ENCODE measurements around the gene PACS2. TPM values are rescaled to one million over a fixed set of nuclear protein-coding genes. Genes with fewer than 3 reads are reported as not detected.

PACS2 gene
- total RNA-seq, 1 experiment from 2014 or later = 55.2 TPM

DNA sequence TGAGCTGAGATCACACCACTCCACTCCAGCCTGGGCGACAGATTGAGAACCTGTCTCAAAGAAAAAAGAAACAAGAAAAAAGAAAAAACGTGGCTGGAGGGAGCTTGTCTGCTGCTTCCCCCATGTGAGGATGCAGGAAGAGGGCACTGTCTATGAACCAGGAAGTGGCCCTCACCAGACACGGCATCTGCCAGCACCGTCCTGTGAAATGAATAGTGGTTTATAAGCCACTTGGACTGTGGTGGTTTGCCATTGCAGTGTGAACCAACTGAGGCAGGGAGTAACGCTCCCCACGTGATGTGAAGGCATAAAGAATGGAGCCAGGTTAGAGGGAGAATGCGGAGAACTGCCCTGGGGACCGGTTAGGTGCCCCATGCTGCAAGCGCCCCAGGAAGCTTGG, 9.2 kb upstream of the PACS2 start:
- TF ChIP-seq POLR2AphosphoS5 (IDR thresholded peaks at IDR 0.05; ENCODE audit: low read depth, low read length) (no peak), SIN3A (IDR thresholded peaks at IDR 0.05; ENCODE audit: borderline replicate concordance, insufficient read depth, low read depth, low read length) (no peak), TCF7L2 (IDR thresholded peaks at IDR 0.05; ENCODE audit: low read depth, low read length) (no peak)
- TF ChIP-seq, protein P1, sequence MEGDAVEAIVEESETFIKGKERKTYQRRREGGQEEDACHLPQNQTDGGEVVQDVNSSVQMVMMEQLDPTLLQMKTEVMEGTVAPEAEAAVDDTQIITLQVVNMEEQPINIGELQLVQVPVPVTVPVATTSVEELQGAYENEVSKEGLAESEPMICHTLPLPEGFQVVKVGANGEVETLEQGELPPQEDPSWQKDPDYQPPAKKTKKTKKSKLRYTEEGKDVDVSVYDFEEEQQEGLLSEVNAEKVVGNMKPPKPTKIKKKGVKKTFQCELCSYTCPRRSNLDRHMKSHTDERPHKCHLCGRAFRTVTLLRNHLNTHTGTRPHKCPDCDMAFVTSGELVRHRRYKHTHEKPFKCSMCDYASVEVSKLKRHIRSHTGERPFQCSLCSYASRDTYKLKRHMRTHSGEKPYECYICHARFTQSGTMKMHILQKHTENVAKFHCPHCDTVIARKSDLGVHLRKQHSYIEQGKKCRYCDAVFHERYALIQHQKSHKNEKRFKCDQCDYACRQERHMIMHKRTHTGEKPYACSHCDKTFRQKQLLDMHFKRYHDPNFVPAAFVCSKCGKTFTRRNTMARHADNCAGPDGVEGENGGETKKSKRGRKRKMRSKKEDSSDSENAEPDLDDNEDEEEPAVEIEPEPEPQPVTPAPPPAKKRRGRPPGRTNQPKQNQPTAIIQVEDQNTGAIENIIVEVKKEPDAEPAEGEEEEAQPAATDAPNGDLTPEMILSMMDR (IDR thresholded peaks at IDR 0.05) = no peak
- TF ChIP-seq, protein P2, sequence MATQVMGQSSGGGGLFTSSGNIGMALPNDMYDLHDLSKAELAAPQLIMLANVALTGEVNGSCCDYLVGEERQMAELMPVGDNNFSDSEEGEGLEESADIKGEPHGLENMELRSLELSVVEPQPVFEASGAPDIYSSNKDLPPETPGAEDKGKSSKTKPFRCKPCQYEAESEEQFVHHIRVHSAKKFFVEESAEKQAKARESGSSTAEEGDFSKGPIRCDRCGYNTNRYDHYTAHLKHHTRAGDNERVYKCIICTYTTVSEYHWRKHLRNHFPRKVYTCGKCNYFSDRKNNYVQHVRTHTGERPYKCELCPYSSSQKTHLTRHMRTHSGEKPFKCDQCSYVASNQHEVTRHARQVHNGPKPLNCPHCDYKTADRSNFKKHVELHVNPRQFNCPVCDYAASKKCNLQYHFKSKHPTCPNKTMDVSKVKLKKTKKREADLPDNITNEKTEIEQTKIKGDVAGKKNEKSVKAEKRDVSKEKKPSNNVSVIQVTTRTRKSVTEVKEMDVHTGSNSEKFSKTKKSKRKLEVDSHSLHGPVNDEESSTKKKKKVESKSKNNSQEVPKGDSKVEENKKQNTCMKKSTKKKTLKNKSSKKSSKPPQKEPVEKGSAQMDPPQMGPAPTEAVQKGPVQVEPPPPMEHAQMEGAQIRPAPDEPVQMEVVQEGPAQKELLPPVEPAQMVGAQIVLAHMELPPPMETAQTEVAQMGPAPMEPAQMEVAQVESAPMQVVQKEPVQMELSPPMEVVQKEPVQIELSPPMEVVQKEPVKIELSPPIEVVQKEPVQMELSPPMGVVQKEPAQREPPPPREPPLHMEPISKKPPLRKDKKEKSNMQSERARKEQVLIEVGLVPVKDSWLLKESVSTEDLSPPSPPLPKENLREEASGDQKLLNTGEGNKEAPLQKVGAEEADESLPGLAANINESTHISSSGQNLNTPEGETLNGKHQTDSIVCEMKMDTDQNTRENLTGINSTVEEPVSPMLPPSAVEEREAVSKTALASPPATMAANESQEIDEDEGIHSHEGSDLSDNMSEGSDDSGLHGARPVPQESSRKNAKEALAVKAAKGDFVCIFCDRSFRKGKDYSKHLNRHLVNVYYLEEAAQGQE (IDR thresholded peaks at IDR 0.05; ENCODE audit: insufficient read depth in 1 of 2, low read depth in 2 of 2, low read length in 1 of 2) = no peak
- intact Hi-C loops (cut with micrococcal nuclease; ENCODE audit: unreplicated experiment) = no loop called here
- Histone ChIP-seq H3K4me1 (ENCODE audit: control insufficient read depth, insufficient read depth, low read length) (no peaks in the 10 kb centered on the region), H3K27ac (ENCODE audit: low read length) (no peak overlapping the region), H3K9me3 (ENCODE audit: control insufficient read depth, insufficient read depth, low read depth, low read length) (no peaks in the 10 kb centered on the region), H3K4me3 (ENCODE audit: low read depth in 2 of 2, low read length in 2 of 2) (no peak overlapping the region), H3K27me3 (ENCODE audit: control insufficient read depth, insufficient read depth, low read length) (no peaks in the 10 kb centered on the region), H3K36me3 (ENCODE audit: control insufficient read depth, insufficient read depth, low read length) (no peaks in the 10 kb centered on the region; the same call in 1 of the 2 replicates)
- DNase-seq (ENCODE audit: low read depth, low spot score) (no peak), ATAC-seq (no peak)
- BruUV-seq (replicated peaks) = no TSS peak
- ChIA-PET POLR2A (no interaction called here), CTCF (no interaction called here)
- in situ Hi-C loops (cut with HindIII; ENCODE audit: low pct_unique_long_range_greater_than_20kb, low sequenced_read_pairs) = no loop called here

DNA sequence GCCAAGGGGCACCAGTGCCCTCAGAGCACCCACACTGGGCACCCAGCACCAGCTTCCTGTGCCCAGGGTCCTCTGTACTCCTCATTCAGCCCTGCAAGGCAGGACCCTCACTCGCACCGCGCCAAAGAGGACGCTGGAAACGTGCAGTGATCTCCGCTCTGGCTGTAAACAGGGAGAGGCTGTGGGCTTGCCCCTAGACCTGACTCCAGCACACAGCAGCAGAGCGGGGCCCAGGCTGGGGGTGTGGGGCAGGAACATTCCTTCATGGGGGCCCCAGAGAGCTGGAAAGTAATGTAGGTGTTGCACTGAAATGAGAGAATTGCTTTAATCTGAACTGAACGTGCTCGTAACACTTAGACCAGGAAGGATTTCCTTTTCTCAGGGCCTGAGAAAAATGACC, 8.8 kb upstream of the PACS2 start:
- TF ChIP-seq, protein P1 (IDR thresholded peaks at IDR 0.05) = no peak
- TF ChIP-seq SIN3A (IDR thresholded peaks at IDR 0.05; ENCODE audit: borderline replicate concordance, insufficient read depth, low read depth, low read length) = no peak
- TF ChIP-seq POLR2AphosphoS5 (IDR thresholded peaks at IDR 0.05; ENCODE audit: low read depth, low read length) = no peak
- TF ChIP-seq, protein P2 (IDR thresholded peaks at IDR 0.05; ENCODE audit: insufficient read depth in 1 of 2, low read depth in 2 of 2, low read length in 1 of 2) = no peak
- TF ChIP-seq TCF7L2 (IDR thresholded peaks at IDR 0.05; ENCODE audit: low read depth, low read length) = no peak
- Histone ChIP-seq H3K4me3 (ENCODE audit: low read depth in 2 of 2, low read length in 2 of 2) (no peak overlapping the region), H3K27ac (ENCODE audit: low read length) (no peak overlapping the region), H3K36me3 (ENCODE audit: control insufficient read depth, insufficient read depth, low read length) (no peaks in the 10 kb centered on the region), H3K27me3 (ENCODE audit: control insufficient read depth, insufficient read depth, low read length) (no peaks in the 10 kb centered on the region), H3K4me1 (ENCODE audit: control insufficient read depth, insufficient read depth, low read length) (no peaks in the 10 kb centered on the region), H3K9me3 (ENCODE audit: control insufficient read depth, insufficient read depth, low read depth, low read length) (no peaks in the 10 kb centered on the region)
- in situ Hi-C loops (cut with HindIII; ENCODE audit: low pct_unique_long_range_greater_than_20kb, low sequenced_read_pairs) (no loop called here), intact Hi-C loops (cut with micrococcal nuclease; ENCODE audit: unreplicated experiment) (no loop called here)
- ChIA-PET POLR2A (no interaction called here), CTCF (no interaction called here)
- BruUV-seq (replicated peaks) = no TSS peak
- DNase-seq (ENCODE audit: low read depth, low spot score) (no peak), ATAC-seq (no peak)
